ENCODE measurements around the gene SGMS2.

The SGMS2 gene

DNA sequence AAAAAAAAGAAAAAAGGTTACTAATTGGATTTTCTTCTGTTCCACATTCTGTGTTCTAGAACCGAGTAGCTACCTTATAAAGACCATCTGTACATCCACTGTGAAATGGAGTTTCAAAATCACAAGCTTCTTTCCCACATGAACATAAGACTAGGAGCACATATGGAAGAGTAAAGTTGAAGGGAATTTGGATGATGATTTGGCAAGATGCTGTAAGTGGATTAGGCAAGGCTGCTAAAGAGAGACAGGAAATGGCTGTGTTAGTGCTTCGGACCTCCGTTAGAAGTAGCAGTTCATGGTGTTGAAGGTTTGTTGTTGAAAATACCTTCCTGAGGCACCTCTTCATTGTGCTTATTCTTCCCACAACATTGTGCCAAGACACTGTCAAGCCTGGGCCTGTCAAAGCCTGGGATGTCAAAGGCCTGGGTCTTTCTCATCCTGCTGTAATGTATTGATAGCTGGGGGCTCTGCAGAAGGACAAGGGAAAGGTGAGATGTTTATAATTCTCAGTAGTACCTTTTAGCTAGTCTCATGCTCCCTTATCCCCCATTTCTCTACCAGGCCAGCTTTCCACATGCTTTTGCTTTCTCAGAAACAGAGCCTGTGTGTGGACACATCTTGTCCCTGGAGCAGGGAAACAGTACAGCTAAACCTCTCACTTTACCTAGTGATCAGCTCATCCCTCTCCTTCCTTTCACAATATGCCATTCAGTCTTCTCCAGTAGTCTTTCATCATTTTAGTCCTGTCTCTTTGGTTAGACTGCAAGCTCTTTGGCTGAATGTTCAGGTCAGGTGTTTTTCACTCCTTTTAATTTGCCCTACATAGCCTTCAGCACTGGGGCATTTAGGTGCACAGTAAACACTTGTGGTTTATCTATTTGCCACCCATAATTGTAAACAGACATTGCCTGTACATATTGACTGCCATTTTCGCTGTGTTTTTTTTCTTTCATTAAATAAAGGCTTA, 68.7 kb downstream of the SGMS2 start:
- H3K4me3 ChIP-seq (ENCODE audit: low read depth, low read length), result no peak overlapping the region
- TF ChIP-seq, protein P1, sequence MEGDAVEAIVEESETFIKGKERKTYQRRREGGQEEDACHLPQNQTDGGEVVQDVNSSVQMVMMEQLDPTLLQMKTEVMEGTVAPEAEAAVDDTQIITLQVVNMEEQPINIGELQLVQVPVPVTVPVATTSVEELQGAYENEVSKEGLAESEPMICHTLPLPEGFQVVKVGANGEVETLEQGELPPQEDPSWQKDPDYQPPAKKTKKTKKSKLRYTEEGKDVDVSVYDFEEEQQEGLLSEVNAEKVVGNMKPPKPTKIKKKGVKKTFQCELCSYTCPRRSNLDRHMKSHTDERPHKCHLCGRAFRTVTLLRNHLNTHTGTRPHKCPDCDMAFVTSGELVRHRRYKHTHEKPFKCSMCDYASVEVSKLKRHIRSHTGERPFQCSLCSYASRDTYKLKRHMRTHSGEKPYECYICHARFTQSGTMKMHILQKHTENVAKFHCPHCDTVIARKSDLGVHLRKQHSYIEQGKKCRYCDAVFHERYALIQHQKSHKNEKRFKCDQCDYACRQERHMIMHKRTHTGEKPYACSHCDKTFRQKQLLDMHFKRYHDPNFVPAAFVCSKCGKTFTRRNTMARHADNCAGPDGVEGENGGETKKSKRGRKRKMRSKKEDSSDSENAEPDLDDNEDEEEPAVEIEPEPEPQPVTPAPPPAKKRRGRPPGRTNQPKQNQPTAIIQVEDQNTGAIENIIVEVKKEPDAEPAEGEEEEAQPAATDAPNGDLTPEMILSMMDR (IDR thresholded peaks at IDR 0.05; ENCODE audit: low read depth, low read length, missing control alignments), result no peak
- no peak for DNase-seq (ENCODE audit: low read depth)

DNA sequence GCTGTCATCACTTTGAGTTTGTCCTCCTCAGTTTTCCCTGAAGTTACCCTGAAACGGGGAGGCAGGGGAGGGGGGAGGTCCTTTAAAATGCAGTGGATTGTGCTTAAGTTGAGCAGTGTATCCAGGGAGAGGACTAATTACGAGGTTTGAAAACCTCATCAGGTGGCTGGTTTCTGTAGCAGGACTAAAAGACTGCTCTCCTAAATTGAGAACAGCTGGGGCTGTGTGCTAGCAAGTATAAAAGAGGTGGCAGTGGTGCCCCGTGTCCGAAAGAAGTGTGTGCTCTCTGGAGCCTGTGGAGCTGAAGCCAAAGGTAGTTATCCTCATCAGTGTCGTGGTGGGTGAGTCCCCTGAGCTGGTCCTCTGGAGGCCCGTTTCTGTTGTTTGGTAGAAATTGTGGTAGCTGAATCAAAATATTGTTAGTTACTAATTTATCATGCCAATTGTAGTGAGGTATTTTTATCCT, 69.4 kb downstream of the SGMS2 start:
- DNase-seq (ENCODE audit: low read depth), result no peak
- no peak overlapping the region for H3K4me3 ChIP-seq (ENCODE audit: low read depth, low read length)
- TF ChIP-seq, protein P1 (IDR thresholded peaks at IDR 0.05; ENCODE audit: low read depth, low read length, missing control alignments), result no peak

DNA sequence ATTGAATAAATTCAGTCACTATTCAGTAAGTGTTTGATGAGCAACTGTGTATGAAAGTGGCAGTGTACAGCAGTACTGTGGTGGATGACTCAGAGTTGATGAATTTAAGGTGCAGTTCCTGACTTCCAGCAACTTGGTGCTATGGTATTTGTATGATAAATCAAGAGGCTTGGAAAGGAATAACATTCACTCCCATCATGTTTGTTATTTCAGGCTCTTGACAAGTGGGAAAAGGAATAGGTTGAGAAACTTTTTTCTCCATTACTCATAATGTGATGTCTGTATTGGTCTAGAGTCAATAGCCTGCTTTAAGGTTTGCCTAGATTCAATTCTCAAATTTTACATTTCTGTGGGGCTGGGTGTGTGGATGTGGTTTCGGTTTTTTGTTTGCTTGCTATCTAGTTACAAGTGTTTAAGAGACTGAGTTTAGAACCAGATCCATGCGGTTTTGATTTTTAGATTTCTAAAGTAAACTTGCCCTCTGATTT, 71.5 kb downstream of the SGMS2 start:
- no peak overlapping the region for H3K4me3 ChIP-seq (ENCODE audit: low read depth, low read length)
- no peak for DNase-seq (ENCODE audit: low read depth)
- TF ChIP-seq, protein P1 (IDR thresholded peaks at IDR 0.05; ENCODE audit: low read depth, low read length, missing control alignments), result no peak

DNA sequence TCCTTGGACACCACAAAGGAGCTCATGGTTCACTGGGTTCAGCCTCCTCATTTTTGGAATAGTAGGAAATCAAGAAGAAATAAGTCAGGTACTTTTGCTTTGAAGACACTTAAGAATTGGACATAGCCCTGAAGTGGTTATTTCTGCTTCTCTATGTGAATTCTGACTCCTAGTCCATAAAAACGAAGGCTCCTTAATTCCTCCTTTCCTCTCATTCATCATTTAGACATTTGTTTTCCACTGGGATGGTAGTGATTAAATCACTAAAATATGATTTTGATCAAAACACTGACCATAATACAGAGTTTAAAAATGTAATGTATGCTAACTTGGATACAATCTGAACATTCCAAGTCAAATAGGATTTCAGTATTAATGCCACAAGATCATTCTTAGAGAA, 71.9 kb downstream of the SGMS2 start:
- H3K4me3 ChIP-seq (ENCODE audit: low read depth, low read length), result no peak overlapping the region
- TF ChIP-seq, protein P1 (IDR thresholded peaks at IDR 0.05; ENCODE audit: low read depth, low read length, missing control alignments), result no peak
- DNase-seq (ENCODE audit: low read depth), result no peak

DNA sequence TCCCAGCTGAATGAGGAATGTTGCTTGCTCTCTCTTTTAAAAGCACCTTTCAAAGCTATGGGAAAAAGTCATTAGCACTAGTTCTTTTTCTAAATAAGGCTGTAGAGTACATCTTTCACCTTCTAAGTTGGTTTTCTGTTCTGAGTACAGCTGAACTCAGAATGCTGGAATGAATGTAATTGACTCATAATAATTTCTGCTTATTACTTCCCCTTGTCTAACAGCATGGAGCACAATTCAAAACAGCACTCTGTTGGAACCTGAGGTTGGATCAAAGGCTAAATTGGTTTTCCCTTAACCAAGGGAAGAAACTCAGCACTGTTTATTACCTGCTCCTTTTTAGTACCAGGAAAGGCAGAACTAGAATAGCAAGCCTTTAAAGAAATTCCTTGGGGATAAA, 73.1 kb downstream of the SGMS2 start:
- H3K4me3 ChIP-seq (ENCODE audit: low read depth, low read length), result no peak overlapping the region
- DNase-seq (ENCODE audit: low read depth), result no peak
- TF ChIP-seq, protein P1 (IDR thresholded peaks at IDR 0.05; ENCODE audit: low read depth, low read length, missing control alignments), result no peak

DNA sequence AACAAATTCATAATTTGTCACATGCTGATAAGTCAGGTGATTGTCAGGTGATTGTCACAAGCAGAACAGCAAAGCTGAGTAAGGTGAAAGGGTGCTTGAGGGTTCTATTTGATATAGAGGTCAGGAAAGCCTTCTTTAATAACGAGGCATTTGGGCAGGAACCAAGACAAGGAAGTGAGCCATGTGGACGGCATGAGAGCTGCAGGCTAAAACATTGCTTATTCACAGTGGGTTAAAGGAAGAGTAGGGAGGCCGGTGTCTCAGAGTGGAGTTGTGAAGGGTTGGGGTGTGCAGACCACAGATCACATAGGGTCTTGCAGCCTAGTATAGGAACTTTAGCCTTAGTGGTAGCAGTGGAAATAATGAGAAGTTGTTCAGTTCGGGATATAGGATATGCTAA, 75.3 kb downstream of the SGMS2 start:
- TF ChIP-seq, protein P1 (IDR thresholded peaks at IDR 0.05; ENCODE audit: low read depth, low read length, missing control alignments), result no peak
- no peak for DNase-seq (ENCODE audit: low read depth)
- H3K4me3 ChIP-seq (ENCODE audit: low read depth, low read length), result no peak overlapping the region
